ENCODE data around the gene MSH4.
"Not testable (repeated sequence)": the region's sequence is repeated elsewhere in the genome, so short reads cannot be mapped to it uniquely, and the experiment has no call there.

The MSH4 gene

DNA sequence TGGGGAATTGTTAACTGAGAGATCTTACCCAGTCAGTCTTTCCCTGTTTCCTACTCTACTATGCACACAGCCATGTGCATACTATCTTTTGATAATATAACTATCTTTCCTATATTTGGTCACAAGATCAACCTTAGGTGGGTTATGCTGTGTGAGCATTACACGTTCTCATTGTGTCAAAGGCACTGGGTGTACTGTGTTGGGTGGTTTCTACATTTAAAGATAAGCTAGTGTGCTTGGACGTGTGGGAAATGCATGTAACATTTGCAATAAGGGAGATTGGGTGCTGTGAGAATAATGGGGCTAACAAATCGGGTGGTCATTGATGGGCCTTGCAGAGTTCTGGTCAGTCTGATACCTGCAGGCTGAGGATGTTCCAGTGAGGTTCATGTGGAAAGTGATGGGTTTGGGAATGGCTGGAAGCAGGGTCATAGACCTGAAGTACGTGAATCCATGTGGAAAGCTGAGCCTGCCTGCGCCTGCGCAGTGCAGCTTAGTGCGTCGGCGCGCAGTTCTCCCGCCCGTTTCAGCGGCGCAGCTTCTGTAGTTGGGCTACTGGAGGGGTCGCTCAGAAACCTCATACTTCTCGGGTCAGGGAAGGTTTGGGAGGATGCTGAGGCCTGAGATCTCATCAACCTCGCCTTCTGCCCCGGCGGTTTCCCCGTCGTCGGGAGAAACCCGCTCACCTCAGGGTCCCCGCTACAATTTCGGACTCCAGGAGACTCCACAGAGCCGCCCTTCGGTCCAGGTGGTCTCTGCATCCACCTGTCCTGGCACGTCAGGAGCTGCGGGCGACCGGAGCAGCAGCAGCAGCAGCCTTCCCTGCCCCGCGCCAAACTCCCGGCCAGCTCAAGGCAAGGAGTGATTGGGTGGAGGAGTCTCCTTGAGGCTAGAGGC, at the start of gene MSH4:
TSS of gene MSH4 (plus strand) at position 507 of the 897 bp plus-strand sequence. CDS start at position 611, 104 bp downstream.
- peak; percentile 22 to 23 for ATAC-seq

DNA sequence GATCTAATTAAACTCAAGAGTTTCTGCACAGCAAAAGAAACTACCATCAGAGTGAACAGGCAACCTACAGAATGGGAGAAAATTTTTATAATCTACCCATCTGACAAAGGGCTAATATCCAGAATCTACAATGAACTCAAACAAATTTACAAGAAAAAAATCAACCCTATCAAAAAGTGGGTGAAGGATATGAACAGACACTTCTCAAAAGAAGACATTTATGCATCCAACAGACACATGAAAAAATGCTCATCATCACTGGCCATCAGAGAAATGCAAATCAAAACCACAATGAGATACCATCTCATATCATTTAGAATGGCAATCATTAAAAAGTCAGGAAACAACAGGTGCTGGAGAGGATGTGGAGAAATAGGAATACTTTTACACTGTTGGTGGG, 39.5 kb upstream of the MSH4 start:
- not testable (repeated sequence) for ATAC-seq

DNA sequence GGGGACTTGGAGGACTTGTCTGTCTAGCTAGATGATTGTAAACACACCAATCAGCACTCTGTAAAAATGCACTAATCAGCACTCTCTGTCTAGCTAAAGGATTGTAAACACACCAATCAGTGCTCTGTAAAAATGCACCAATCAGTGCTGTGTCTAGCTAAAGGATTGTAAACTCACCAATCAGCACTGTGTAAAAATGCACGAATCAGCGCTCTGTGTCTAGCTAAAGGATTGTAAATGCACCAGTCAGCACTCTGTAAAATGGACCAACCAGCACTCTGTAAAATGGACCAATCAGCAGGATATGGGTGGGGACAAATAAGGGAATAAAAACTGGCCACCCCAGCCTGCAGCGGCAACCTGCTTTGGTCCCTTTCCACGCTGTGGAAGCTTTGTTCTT, 38.1 kb upstream of the MSH4 start:
- ATAC-seq, result not testable (repeated sequence)

DNA sequence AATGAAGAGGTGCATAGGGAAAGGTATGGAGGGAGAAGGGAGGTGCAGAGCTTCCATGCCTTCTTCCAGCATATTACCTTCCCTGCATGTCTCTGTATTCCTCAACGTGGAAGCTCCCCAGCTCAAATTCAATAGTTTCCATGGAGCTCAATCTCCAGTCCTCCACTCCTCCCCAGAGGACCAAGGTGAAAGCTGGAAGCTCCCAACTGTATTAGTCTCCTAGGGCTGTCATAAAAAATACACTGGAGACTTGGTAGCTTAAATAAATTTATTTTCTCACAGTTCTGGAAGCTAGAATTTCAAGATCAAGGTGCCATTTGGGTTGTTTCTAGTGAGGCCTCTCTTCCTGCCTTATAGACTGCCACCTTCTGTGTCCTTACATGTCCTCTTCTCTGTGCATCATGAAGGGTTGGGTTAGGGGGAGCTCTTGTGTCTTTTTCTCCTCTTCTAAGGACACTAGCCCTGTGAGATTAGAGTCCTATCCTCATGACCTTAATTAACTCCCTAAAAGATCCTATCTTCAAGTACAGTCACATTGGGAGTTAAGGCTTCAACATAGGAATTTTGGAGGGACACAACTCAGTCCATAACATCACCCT, 32.5 kb upstream of the MSH4 start:
- no peak for ATAC-seq

DNA sequence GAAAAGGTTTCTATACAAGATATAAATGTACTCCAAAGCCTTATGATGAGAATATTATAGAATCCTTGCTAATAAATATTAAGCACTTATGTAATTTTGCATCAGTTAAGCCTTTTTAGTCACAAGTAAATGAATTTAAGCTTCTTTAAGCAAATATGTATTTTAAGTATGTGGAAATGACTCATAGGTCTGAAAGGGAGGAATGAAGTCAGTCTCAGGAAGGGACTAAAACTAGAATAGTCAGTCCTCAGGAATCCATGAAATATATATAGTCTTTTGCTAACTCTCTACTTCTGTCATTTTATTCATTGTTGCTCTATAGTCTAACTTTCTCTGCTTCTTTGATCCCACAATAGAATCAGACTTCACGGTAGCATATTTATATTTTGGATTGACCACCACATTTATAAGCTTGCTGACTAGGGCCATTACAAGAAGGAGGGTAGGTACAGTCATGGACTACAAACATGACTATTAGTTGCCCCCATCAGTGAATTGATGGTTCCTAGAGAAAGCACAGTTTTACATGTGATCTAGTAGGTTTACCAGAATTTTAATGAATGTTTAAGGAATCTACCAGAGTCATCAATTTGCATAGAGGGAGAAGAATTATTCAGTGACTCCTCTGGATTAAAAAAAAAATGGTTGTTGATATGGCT, 30.9 kb upstream of the MSH4 start:
- no peak for ATAC-seq

DNA sequence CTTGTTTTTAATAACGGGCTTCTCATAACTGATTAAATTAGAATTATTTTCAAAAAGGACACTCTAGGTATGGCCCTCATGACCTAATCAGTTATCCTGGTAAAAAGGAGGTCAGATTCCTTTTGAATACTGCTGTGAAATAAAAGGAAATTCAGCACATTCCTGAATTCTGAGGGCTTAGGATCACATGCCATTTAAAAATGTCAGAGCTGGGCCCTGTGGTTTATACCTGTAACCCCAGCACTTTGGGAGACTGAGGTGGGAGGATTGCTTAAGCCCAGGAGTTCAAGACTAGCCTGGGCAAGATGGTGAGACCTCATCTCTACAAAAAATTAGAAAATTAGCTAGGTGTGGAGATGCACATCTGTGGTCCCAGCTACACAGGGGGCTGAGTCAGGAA, 28.7 kb upstream of the MSH4 start:
- no peak for ATAC-seq

DNA sequence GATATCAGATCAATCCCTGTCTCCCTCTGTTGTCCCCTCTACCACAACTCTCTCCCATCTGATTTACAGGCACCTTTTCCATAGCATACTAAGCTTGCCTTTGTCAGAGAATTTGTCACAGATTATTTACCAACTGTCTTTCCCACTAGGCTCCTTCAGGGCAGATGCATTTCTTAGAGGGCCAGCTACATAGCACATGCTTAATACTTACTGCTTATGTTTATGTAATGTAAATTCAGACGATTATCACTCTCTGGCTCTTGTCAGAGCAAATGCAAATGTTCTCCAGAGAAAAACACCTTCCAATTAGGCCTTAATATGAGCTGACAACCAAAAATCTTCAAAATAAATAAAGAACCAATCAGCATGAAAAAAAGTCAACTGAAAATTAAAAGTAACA, 25.9 kb upstream of the MSH4 start:
- ATAC-seq, result no peak

DNA sequence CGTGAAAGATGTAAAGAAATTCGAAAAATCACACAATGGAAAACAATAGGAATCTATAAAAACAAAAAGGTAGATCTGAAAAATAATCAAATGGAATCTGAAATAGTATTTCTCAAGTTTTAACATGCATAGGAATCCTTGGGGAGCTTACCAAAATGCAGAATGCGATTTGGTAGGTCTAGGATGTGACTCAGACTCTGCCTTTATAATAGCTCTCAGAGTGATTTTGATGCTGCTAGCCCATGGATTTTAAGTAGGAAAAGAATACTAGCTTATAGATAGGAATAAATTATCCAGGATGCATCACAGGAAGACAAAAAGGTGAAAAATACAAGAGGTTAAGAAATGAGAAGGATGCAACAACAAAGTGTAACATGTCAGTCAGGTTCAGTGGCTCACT, 24.7 kb upstream of the MSH4 start:
- no peak for ATAC-seq

DNA sequence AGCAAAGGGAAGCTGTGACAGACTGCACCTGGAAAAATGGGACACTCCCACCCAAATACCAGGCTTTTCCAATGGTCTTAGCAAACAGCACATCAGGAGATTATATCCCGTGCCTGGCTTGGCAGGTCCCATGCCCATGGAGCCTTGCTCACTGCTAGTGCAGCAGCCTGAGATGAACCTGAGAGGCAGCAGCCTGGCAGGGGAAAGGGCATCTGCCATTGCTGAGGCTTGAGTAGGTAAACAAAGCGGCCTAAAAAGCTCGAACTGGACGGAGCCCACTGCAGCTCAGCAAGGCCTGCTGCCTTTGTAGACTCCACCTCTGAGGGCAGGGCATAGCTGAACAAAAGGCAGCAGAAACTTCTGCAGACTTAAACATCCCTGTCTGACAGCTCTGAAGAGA, 18.9 kb upstream of the MSH4 start:
- not testable (repeated sequence) for ATAC-seq

DNA sequence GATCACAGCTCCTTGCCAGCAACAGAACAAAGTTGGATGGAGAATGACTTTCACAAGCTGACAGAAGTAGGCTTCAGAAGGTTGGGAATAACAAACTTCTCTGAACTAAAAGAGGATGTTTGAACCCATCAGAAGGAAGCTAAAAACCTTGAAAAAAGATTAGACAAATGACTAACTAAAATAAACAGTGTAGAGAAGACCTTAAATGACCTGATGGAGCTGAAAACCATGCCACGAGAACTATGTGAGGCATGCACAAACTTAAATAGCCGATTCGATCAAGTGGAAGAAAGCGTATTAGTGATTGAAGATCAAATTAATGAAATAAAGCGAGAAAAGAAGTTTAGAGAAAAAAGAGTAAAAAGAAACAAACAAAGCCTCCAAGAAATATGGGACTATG, 18.0 kb upstream of the MSH4 start:
- not testable (repeated sequence) for ATAC-seq

DNA sequence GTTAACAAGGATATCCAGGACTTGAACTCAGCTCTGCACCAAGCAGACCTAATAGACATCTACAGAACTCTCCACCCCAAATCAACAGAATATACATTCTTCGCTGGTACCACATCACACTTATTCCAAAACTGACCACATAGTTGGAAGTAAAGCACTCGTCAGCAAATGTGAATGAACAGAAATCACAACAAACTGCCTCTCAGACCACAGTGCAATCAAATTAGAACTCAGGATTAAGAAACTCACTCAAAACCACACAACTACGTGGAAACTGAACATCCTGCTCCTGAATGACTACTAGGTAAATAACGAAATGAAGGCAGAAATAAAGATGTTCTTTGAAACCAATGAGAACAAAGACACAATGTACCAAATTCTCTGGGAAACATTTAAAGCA, 16.5 kb upstream of the MSH4 start:
- ATAC-seq, result not testable (repeated sequence)

DNA sequence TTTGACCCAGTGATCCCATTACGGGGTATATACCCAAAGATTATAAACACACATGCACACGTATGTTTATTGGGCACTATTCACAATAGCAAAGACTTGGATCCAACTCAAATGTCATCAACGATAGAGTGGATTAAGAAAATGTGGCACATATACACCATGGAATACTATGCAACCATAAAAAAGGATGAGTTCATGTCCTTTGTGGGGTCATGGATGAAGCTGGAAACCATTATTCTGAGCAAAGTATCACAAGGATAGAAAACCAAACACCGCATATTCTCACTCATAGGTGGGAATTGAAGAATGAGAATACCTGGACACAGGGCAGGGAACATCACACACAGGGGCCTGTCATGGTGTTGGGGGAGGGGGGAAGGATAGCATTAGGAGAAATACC, 12.8 kb upstream of the MSH4 start:
- ATAC-seq, result not testable (repeated sequence)

DNA sequence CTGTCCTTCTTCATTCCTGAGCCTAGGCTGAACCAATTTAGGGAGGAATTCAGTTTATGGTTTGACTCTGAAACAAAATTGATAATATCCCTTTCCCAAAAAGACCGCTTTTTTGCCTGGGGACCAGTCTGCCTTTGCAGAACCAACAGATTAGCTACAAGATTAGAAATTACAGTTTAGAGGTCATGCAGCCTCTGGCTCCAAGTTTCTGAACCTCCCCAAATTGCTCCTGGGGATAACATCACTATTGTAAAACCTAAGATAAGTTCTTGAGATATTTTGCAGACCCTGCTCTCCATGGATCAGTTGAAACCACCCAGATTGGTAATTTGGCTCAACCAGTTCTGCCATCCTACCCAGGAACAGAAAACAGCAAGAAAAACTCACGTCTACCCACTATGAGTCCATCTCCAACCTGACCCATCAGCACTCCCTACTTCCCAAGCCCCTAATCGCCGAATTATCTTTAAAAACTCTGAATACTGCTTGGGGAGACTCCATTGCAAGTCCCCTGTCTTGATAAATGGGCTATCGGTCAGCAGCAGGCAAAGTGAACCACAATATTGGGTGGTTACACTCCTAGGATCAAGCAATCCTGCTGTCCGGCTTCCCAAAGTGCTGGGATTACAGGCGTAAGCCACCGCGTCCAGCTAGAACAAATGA, 11.2 kb upstream of the MSH4 start:
- ATAC-seq, result peak in 1 of 2 donors; percentile 2

DNA sequence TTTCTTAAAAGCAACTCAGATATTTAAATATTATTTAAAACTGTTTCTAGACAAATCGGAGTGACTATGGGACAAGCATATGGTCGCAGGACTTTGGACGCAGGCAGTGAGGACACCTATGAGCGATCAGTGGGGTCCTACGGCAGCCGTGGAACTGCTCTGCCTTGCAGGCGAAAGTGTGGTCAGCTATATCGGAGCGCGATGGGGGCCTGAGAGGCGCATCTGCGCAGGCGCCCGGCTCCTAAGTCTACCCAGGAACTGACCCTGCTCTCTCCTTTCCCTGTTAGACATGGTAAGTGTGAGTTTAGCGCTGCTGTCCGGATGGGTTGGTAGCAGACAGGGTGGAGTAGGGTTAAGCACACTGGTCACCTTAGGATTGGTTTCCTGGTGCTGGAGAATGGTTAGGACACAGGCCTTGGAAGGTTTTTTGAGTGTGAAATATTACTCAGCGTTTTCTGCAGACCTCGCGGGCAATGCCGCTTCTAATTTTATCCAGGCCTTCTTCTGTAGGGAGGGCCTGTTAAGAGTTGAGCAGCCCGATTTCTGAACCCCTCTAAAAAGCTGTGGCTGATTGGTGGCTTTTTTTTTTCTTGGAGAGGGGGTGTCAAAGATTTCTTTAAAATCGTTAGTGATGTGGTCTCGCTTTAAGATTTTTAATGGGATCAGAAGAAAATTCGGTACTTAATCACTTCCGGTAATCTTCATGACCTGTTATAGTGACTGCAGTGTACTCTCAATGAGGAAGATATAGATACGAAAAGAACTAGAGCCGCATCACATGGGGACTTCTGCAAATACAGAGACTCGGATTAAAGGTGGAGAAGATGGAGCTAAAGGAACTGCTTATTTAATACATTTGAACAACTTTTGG, 10.5 kb upstream of the MSH4 start, which contains the start of gene RABGGTB:
TSS of gene RABGGTB (plus strand) at position 274 of the 871 bp plus-strand sequence. CDS start at position 290, 16 bp downstream.
- ATAC-seq, result peak; percentile 93 to 96

DNA sequence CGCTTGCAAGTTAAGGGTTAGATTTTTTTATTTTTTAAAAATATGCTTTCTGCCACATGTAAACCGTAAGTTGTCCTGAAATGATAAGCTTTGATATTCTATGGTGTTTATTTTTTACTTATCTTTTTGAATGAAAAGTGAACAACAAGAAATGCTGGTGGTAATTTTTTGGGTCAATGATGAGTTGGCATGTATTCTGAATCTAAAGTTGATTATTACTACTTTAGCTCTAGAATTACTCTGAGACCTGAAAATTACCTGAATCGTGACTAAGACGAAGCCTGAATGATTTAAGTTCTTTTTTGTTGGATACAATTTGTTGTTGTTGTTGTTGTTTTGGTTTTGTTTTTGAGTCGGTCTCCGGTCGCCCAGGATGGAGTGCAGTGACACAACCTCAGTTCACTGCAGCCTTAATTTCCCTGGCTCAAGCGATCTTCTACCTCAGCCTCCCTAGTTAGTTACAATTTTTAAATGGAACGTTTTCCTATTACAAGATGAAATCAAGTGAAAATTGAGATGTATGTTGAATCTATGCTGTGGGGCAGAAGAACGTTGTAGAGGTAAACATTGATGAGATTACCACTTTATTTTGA, 9.7 kb upstream of the MSH4 start:
- no peak for ATAC-seq

DNA sequence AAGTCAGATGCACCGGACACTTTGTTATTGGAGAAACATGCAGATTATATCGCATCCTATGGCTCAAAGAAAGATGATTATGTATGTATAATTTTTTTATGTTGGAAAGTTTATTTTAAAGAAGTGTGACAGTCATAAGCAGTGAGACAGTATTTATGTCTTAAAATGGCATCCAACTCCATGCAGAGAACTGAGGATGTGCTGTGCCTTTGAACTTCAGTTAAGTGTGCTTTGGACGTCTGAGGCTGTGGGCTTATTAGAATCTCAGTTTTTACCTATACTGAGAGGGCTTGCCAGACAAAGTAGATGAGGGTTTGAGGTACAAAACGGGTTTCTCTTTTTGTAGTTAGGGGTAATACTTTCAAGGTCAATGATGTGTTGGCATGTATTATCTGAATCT, 9.2 kb upstream of the MSH4 start:
- ATAC-seq, result no peak

DNA sequence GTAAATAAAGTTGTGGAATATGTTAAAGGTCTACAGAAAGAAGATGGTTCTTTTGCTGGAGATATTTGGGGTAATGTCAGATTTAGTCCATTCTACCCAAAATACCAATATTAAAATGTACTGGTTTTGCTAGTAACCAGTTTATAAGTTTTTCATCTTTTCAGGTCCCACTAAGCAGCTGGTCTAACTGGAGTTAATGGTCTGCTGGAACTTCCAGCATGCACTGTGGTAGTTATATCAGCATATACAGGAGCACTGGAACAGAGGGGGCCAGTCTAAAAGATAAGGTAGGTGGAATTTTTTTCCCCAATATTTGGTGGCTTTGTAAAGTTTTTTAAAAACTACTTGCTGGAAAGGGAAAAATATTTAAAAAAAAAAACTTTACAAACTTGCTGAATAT, 6.7 kb upstream of the MSH4 start:
- ATAC-seq, result no peak

DNA sequence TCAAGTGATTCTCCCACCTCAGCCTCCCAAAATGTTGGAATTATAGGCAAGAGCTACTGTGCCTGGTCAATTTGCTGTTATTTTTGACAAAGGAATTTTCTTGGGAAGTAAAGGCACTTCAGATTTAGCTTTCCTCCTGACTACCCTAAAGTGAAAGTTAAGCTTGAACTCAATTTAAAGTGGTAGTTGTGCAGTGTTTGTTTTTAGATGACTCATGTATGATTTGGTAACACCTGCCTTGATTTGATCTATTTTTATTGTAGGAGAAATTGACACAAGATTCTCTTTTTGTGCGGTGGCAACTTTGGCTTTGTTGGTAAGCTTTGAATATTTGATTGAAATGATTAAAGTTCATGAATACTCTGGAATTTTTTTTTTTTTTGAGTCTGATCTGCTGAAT, 5.7 kb upstream of the MSH4 start:
- ATAC-seq, result no peak

DNA sequence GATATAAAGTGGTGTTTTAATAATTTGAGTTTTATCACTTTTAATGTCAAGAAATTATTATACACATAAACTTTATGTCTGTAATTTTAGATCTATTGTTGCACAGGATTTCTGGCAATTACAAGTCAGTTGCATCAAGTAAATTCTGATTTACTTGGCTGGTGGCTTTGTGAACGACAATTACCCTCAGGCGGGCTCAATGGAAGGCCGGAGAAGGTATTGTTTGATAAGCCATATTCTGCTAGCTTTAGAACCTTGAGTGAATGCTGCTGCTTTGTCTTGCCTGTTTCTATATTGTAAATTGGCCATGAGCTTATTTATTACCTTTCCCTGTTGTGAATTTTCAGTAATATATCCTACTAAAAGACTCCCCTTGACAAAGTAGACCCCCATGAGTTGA, 4.6 kb upstream of the MSH4 start:
- ATAC-seq, result no peak

DNA sequence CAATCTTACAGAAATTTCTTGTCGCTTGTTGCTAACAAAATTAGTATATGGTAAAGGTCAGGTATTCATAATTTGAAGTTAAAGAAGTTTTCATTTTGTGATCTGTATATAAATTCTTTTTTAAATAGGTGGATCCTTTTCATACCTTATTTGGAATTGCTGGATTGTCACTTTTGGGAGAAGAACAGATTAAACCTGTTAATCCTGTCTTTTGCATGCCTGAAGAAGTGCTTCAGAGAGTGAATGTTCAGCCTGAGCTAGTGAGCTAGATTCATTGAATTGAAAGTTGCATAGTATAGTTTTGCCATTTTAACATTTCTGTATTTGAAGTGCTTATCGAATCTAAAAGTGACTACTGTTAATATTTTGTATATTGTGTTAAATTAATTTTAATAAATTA, 2.3 kb upstream of the MSH4 start:
- ATAC-seq, result no peak

DNA sequence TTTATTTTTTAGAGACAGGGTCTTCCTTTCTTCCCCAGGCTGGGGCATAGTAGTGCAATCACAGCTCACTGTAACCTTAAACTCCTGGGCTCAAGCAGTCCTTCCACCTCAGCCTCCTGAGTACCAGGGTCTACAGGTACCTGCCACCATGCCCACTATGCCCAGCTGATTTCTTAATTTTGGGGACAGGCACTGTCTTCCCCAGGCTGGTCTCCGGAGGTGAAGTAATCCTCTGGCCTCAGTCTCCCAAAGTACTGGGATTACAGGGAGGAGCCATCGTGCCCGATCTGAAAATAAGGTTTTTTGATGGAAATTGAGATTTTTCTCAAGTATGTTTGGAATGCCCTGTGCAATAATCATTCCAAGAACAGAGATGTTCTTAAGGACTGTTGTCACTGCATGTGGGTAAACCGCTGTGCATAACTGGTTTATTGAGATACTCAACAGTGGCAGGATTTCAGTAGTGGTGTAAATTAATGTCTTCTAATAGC, 934 bp upstream of the MSH4 start:
- ATAC-seq, result no peak

DNA sequence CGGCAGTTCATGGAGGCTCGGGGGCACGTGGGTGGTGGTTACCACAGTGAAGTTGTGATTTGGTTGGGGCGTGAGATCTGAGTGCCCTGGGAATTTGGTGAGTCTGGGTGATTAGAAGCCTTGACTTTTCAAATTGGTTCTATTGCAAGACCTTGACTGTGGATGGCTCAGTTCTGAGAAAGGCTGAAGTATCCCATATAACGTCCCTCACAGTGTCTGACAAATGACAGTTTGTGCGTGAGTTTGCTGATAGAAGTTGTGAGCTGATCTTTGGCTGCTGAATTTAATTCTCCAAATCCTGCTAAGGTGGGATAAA, 549 bp downstream of the MSH4 start:
- ATAC-seq, result peak in 1 of 2 donors; percentile 34

Data from activated CD4-positive, CD25-positive, alpha-beta regulatory T cell treated with anti-CD3 and anti-CD28 coated beads, Interleukin-2, amount 50 U/mL, for 24 hours (primary cell).